ENCODE results near the gene ADGRG7. TPM values are rescaled to one million over a fixed set of nuclear protein-coding genes. Genes with fewer than 3 reads are reported as not detected.

The ADGRG7 gene
- polyA plus RNA-seq, 2 of the 4 experiments (the other 2 are of a cell fraction): 0.09 TPM; not detected in 1

DNA sequence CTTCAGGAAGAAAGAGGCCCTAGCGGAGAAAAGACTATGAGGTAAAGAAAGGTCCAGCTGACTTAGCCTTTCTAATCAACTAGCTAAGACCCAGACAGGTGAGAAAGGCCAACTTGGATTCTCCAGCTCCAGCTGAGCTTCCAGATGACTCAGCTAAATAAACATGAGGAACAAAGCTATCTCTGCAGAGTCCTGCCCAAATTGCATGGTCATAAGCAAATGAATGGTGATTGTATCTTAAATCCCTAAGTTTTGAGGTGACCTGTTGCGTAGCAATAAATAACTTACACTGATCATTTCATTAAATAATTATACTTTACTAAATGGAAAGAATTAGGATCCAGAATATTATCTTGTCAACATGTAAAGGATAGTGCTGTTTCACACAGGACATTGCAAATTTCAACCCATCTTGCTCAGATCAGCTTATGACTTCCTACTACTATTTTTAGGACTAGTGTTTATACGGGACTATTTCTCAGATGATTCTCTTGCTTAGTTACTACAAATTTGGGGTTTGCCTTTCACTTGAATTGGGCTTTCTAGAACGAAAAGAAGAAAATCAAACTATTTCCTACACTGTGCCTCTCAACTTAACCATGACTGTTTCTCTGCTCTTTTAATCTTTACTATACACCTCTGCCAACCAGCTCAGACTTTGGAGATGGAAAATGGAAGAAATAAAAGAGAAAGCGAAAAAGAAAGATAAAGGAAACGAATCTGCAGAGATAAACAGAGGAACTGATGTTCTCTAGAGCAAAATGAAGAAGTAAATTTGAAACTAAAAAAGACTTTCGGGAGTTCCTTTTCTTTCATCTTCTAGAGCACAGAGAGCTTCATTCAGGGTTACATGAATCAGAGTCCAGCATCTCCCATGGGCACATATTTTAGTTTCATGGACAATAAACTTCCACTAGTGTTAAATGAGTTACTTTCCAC, 6.6 kb upstream of the ADGRG7 start:
- H3K4me3 ChIP-seq: no peak overlapping the region
- no peak for FAIRE-seq
- TF ChIP-seq, protein P1, sequence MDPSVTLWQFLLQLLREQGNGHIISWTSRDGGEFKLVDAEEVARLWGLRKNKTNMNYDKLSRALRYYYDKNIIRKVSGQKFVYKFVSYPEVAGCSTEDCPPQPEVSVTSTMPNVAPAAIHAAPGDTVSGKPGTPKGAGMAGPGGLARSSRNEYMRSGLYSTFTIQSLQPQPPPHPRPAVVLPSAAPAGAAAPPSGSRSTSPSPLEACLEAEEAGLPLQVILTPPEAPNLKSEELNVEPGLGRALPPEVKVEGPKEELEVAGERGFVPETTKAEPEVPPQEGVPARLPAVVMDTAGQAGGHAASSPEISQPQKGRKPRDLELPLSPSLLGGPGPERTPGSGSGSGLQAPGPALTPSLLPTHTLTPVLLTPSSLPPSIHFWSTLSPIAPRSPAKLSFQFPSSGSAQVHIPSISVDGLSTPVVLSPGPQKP (IDR thresholded peaks at IDR 0.05; ENCODE audit: low read depth, low read length): no peak
- TF ChIP-seq NR3C1 (IDR thresholded peaks at IDR 0.05): no peak
- peak; percentile 95 for TF ChIP-seq MAFK (IDR thresholded peaks at IDR 0.05; ENCODE audit: partially characterized antibody)
- peak; percentile 59; the same call in 1 of the 2 replicates for TF ChIP-seq GATA3 (IDR thresholded peaks at IDR 0.05; ENCODE audit: borderline replicate concordance)
- no peak for TF ChIP-seq MAZ (IDR thresholded peaks at IDR 0.05; ENCODE audit: borderline replicate concordance, low read depth, low read length)
- peak; percentile 58 for TF ChIP-seq JUNB (IDR thresholded peaks at IDR 0.05)
- TF ChIP-seq ESRRA (IDR thresholded peaks at IDR 0.05; ENCODE audit: borderline replicate concordance, low read length): no peak
- peak; percentile 72 for TF ChIP-seq FOSL2 (IDR thresholded peaks at IDR 0.05)
- TF ChIP-seq FOSL2 (CRISPR knock-in tag; IDR thresholded peaks at IDR 0.05): peak; percentile 72
- TF ChIP-seq NFE2L2 (conservative IDR thresholded peaks at IDR 0.05; ENCODE audit: low read length): peak; percentile 74
- peak overlapping the region; percentile 48 for H3K4me2 ChIP-seq
- H3K4me1 ChIP-seq: peaks cover 19% of the 10 kb centered on the region
- no peaks in the 10 kb centered on the region for H3K9me3 ChIP-seq
- peak; percentile 63 to 80; a peak in 4 of 6 replicates for ATAC-seq
- ChIA-PET POLR2A (interaction anchor here (0.9 to 1.3 kb wide), 2 partner anchors 106 to 110 kb away, joined by 3 to 5 read pairs; partner anchors contain the start of genes TFG and TMEM45A), CTCF (interaction anchor here (0.6 to 2.5 kb wide), 20 partner anchors 10 to 1112 kb away, joined by 3 to 18 read pairs (median 3); no protein-coding TSS in a partner anchor)
- WGBS (ENCODE audit: missing lambda C conversion rate): 58% methylated on average over 7 of the region's 7 CpGs
- DNase-seq (ENCODE audit: low read depth in 1 of 2, low spot score in 1 of 2): peak; percentile 18 to 60
- peak overlapping the region; percentile 33 to 58; a peak in 4 of 6 replicates for H3K27ac ChIP-seq

DNA sequence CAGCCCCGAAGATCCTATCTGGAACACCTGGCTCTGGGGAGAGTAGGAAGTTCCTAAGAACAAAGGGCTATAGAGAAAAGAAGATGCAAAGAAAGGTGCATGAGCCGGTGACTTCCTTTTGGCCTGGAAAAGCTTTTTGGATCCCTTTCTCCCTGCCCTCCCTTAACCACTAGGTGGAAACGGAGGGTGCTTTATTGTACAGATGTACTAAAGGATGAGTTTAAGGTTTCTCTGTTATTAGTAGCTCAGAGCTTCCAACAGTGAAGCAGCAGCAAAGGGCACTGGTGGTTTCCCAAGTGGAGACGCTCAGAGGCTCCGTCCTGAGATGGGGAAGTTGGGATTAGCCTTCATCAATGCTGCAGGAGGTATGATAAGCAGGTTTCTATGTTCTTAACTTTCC, 5.9 kb upstream of the ADGRG7 start:
- peak overlapping the region; percentile 33 to 58; a peak in 4 of 6 replicates for H3K27ac ChIP-seq
- no peak for TF ChIP-seq EP300 (IDR thresholded peaks at IDR 0.05)
- TF ChIP-seq ZFP36 (IDR thresholded peaks at IDR 0.05; ENCODE audit: borderline replicate concordance, partially characterized antibody): no peak
- TF ChIP-seq SMC3 (IDR thresholded peaks at IDR 0.05): peak; percentile 51
- peak; percentile 60 to 62 for TF ChIP-seq RAD21 (conservative IDR thresholded peaks at IDR 0.05 in 1 of 2, IDR thresholded peaks at IDR 0.05 in 1 of 2)
- no peak for TF ChIP-seq SREBF2 (IDR thresholded peaks at IDR 0.05)
- TF ChIP-seq, protein P2, sequence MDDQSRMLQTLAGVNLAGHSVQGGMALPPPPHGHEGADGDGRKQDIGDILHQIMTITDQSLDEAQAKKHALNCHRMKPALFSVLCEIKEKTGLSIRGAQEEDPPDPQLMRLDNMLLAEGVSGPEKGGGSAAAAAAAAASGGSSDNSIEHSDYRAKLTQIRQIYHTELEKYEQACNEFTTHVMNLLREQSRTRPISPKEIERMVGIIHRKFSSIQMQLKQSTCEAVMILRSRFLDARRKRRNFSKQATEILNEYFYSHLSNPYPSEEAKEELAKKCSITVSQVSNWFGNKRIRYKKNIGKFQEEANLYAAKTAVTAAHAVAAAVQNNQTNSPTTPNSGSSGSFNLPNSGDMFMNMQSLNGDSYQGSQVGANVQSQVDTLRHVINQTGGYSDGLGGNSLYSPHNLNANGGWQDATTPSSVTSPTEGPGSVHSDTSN (IDR thresholded peaks at IDR 0.05): no peak
- TF ChIP-seq, protein P3, sequence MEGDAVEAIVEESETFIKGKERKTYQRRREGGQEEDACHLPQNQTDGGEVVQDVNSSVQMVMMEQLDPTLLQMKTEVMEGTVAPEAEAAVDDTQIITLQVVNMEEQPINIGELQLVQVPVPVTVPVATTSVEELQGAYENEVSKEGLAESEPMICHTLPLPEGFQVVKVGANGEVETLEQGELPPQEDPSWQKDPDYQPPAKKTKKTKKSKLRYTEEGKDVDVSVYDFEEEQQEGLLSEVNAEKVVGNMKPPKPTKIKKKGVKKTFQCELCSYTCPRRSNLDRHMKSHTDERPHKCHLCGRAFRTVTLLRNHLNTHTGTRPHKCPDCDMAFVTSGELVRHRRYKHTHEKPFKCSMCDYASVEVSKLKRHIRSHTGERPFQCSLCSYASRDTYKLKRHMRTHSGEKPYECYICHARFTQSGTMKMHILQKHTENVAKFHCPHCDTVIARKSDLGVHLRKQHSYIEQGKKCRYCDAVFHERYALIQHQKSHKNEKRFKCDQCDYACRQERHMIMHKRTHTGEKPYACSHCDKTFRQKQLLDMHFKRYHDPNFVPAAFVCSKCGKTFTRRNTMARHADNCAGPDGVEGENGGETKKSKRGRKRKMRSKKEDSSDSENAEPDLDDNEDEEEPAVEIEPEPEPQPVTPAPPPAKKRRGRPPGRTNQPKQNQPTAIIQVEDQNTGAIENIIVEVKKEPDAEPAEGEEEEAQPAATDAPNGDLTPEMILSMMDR (IDR thresholded peaks at IDR 0.05): peak; percentile 41; the same call in 2 of the 3 replicates
- TF ChIP-seq, protein P4, sequence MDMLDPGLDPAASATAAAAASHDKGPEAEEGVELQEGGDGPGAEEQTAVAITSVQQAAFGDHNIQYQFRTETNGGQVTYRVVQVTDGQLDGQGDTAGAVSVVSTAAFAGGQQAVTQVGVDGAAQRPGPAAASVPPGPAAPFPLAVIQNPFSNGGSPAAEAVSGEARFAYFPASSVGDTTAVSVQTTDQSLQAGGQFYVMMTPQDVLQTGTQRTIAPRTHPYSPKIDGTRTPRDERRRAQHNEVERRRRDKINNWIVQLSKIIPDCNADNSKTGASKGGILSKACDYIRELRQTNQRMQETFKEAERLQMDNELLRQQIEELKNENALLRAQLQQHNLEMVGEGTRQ (IDR thresholded peaks at IDR 0.05): no peak
- TF ChIP-seq RFX5 (IDR thresholded peaks at IDR 0.05): no peak
- peaks cover 19% of the 10 kb centered on the region for H3K4me1 ChIP-seq
- peak overlapping the region; percentile 48 for H3K4me2 ChIP-seq
- H3K9me3 ChIP-seq: no peaks in the 10 kb centered on the region
- 19% methylated on average over 5 of the region's 5 CpGs for WGBS (ENCODE audit: missing lambda C conversion rate)
- H3K4me3 ChIP-seq: no peak overlapping the region
- POLR2A ChIA-PET: no interaction called here
- CTCF ChIA-PET: interaction anchor here (0.6 to 2.5 kb wide), 21 partner anchors 11 to 1111 kb away, joined by 3 to 18 read pairs (median 3); no protein-coding TSS in a partner anchor
- DNase-seq (ENCODE audit: low read depth in 1 of 2, low spot score in 1 of 2) (peak; percentile 27 to 59), ATAC-seq (peak; percentile 94 to 96), FAIRE-seq (no peak)
